K562 (cell line): Measurements from ENCODE around the gene OSM. TPM values are rescaled to one million over a fixed set of nuclear protein-coding genes. Genes with fewer than 3 reads are reported as not detected.

Source experiments
- ATAC-seq: fragments of 200-7000 bp; cut with Tn5 transposase; 3 replicates; pipeline ENCODE4 v1.9.1; 2020; ENCODE audit warnings: moderate library complexity
- BruUV-seq: library from RNA; stranded (reverse); fragments of 400-500 nt; replicated peaks from 2 replicates; lab custom pipeline; 2021; lab: Mats Ljungman, UMichigan
- CTCF ChIA-PET: fragments of 300-600 bp; formaldehyde crosslinking; extraction: SDS; loops from one replicate; lab custom pipeline; 2021; ENCODE audit warnings: low intra/inter-chr PET ratio; lab: Yijun Ruan, JAX
- POLR2A ChIA-PET: fragments of 300-600, 350-650 bp; sonication (Branson Sonifier 250); formaldehyde crosslinking; extraction: SDS; loops from one replicate; lab custom pipeline; 2021; ENCODE audit warnings: antibody characterized with exemption, inconsistent platforms; lab: Yijun Ruan, JAX
- DNase-seq, 4 experiments: peaks; one replicate each; pipeline versions ENCODE4 v3.0.0 to v3.0.0-alpha.2; 2011 to 2018; ENCODE audit warnings: low spot score in 3 of 4, mixed read lengths in 3 of 4; ENCODE audit errors: extremely low read depth in 1 of 4
- FAIRE-seq: peaks from 2 replicates; lab custom pipeline; 2011; peaks lifted over from hg19 to GRCh38; lab: Jason Lieb, UNC
- H2AFZ ChIP-seq: 2 replicates; pipeline ENCODE4 v1.6.0; 2011; ENCODE audit warnings: low read depth, low read length, control low read depth, inconsistent platforms
- H3K27ac ChIP-seq: fragments of 200-600 bp; 3 replicates; pipeline ENCODE4 v1.8.0; 2011; ENCODE audit warnings: low read depth, mild to moderate bottlenecking, control low read depth, inconsistent platforms, low read length, moderate library complexity, mixed read lengths; ENCODE audit errors: extremely low read depth
- H3K27me3 ChIP-seq, 2 experiments: fragments of 300-600 bp in 1 of 2; 2 replicates in 1 of 2; 3 replicates in 1 of 2; pipeline versions ENCODE4 v1.6.0 to v1.8.0; 2011; ENCODE audit warnings: inconsistent platforms in 2 of 2, low read length in 2 of 2, mild to moderate bottlenecking in 1 of 2, mixed read lengths in 1 of 2, moderate library complexity in 1 of 2; ENCODE audit not compliant: control insufficient read depth in 2 of 2, insufficient read depth in 2 of 2
- H3K36me3 ChIP-seq: fragments of 300-600 bp; 3 replicates; pipeline ENCODE4 v1.8.0; 2011; ENCODE audit warnings: mild to moderate bottlenecking, low read length, inconsistent platforms; ENCODE audit not compliant: control insufficient read depth, insufficient read depth
- H3K4me1 ChIP-seq, 2 experiments: fragments of 200-600 bp in 1 of 2; replicated peaks in 1 of 2; 2 replicates in 1 of 2; 3 replicates in 1 of 2; pipeline versions ENCODE4 v1.5.1 to v1.8.0; 2011; ENCODE audit warnings: inconsistent platforms in 2 of 2, low read length in 2 of 2, mild to moderate bottlenecking in 1 of 2, mixed read lengths in 1 of 2, moderate library complexity in 1 of 2; ENCODE audit not compliant: control insufficient read depth in 2 of 2, insufficient read depth in 2 of 2
- H3K4me2 ChIP-seq: 2 replicates; pipeline ENCODE4 v1.6.1; 2011; ENCODE audit warnings: low read length, control low read depth, inconsistent platforms, mixed read lengths; ENCODE audit not compliant: insufficient read depth
- H3K4me3 ChIP-seq: fragments of 200-600 bp; sonication (generic), shearing (Covaris generic); 2 replicates; pipeline ENCODE4 v1.5.1; 2016; ENCODE audit warnings: control low read depth, inconsistent platforms
- H3K79me2 ChIP-seq: fragments of 200-600 bp; 3 replicates; pipeline ENCODE4 v1.8.0; 2011; ENCODE audit warnings: low read length, inconsistent platforms; ENCODE audit not compliant: control insufficient read depth, insufficient read depth
- H3K9ac ChIP-seq, 2 experiments: 2 replicates each; pipeline versions ENCODE4 v1.6.0 to v1.6.1; 2011; ENCODE audit warnings: low read depth in 2 of 2, low read length in 2 of 2, control low read depth in 1 of 2, inconsistent platforms in 1 of 2, mild to moderate bottlenecking in 1 of 2, mixed read lengths in 1 of 2; ENCODE audit not compliant: insufficient read depth in 1 of 2
- H3K9me1 ChIP-seq: one replicate; pipeline ENCODE4 v1.6.0; 2011; ENCODE audit warnings: inconsistent platforms, mild to moderate bottlenecking, low read length, moderate library complexity; ENCODE audit not compliant: control insufficient read depth, insufficient read depth
- H3K9me3 ChIP-seq: replicated peaks from 2 replicates; pipeline ENCODE4 v1.5.1; 2011; ENCODE audit warnings: low read depth, low read length, inconsistent platforms; ENCODE audit not compliant: control insufficient read depth, insufficient read depth
- H4K20me1 ChIP-seq: replicated peaks from 2 replicates; pipeline ENCODE4 v1.6.1; 2011; ENCODE audit warnings: low read length, inconsistent platforms, mixed read lengths; ENCODE audit not compliant: control insufficient read depth, insufficient read depth
- ADNP ChIP-seq: fragments of 200-800 bp; sonication (Bioruptor generic); IDR thresholded peaks from 2 replicates; pipeline ENCODE4 v1.6.1; 2016; ENCODE audit warnings: missing genetic modification characterization, missing compliant biosample characterization
- BCOR ChIP-seq: fragments of 450-650 bp; IDR thresholded peaks from 2 replicates; pipeline ENCODE4 v1.6.1; 2016
- NONO ChIP-seq, 2 experiments: fragments of 200-400 bp in 1 of 2; fragments of 450-650 bp in 1 of 2; formaldehyde crosslinking in 1 of 2; IDR thresholded peaks; 2 replicates each; pipeline ENCODE4 v1.6.1; 2017; ENCODE audit warnings: low read depth in 2 of 2, mild to moderate bottlenecking in 2 of 2, moderate library complexity in 2 of 2, low read length in 1 of 2
- WGBS: fragments of 100-300 bp; shearing (Covaris generic); methylation state at CpG from one replicate; pipeline ENCODE4 v1.1.6; 2016; ENCODE audit warnings: low coverage, mixed read lengths; ENCODE audit not compliant: insufficient coverage; ENCODE audit errors: missing lambda C conversion rate; 5-methylcytosine and 5-hydroxymethylcytosine counted together
- in situ Hi-C: fragments of 300-500 bp; cut with MboI; formaldehyde crosslinking; loops from 4 replicates; pipeline ENCODE4 v1.15.0; 2018; ENCODE audit warnings: inconsistent platforms, mixed read lengths
- intact Hi-C: fragments of 100-400 bp; cut with micrococcal nuclease; formaldehyde crosslinking; loops from 2 replicates; pipeline ENCODE4 v1.14.2; 2022
- polyA plus RNA-seq, 8 experiments: library from polyadenylated mRNA; depleted of rRNA in 4 of 8; stranded (reverse) in 5 of 8; unstranded in 3 of 8; fragments of >200 nt; fragmentation: Nextera tagmentation in 2 of 8; fragmentation: Illumina TruSeq in 1 of 8; extraction: Ambion mirVana in 2 of 8; extraction: Trizol in 1 of 8; gene quantifications; 2 replicates each; pipeline versions ENCODE4 v1.2.1 to v1.2.3, GENCODE V29; 2011 to 2014; ENCODE audit warnings: inconsistent platforms in 1 of 8, missing spikeins in 1 of 8
- total RNA-seq, 7 experiments: library from RNA; depleted of rRNA in 6 of 7; stranded (reverse); fragments of >200 nt in 6 of 7; fragmentation: Illumina TruSeq in 2 of 7; extraction: Trizol in 2 of 7; gene quantifications; 2 replicates each; pipeline versions ENCODE4 v1.2.1 to v1.2.3, GENCODE V29; 2011 to 2021; ENCODE audit warnings: low replicate concordance in 1 of 7

The OSM gene
- total and polyA plus RNA-seq, 9 of the 15 experiments (the other 6 are each of a cell fraction or from before 2014, with no cell fraction given): 0.22 TPM; not detected in 8

- 0 out of 2 replicates have a peak, but pooled peaks cover 3% of the 10 kb centered on the region for H4K20me1 ChIP-seq
- no peaks in the 10 kb centered on the region for H3K9me3 ChIP-seq
- intact Hi-C loops: no loop called here
- in situ Hi-C loops: no loop called here
- no peaks in the 10 kb centered on the region for H3K9me1 ChIP-seq
- 27% methylated on average over 13 of the region's 26 CpGs for WGBS
- CTCF ChIA-PET: no interaction called here
- BruUV-seq: no TSS peak
- H3K27me3 ChIP-seq: peaks cover 0 to 46% of the 10 kb centered on the region in 2 experiments; a peak in 2 of 5 replicates
- no peak overlapping the region for H2AFZ ChIP-seq
- ATAC-seq (no peak), DNase-seq (no peak), FAIRE-seq (no peak)
- peaks cover 17 to 33% of the 10 kb centered on the region in 2 experiments; a peak in 4 of 5 replicates for H3K4me1 ChIP-seq
- TF ChIP-seq ADNP (tag) (peak; percentile 32; the same call in 1 of the 2 replicates), NONO (IDR thresholded peaks at IDR 0.05; ENCODE audit: low read depth in 2 of 2, low read length in 1 of 2) (no peak), BCOR (peak; percentile 55; the same call in 1 of the 2 replicates)
- H3K4me3 ChIP-seq: no peak overlapping the region
- no peak overlapping the region for H3K27ac ChIP-seq
- no peak overlapping the region for H3K4me2 ChIP-seq
- no peak overlapping the region for H3K9ac ChIP-seq
- H3K79me2 ChIP-seq: no peaks in the 10 kb centered on the region
- POLR2A ChIA-PET: interaction anchor here (1.5 kb wide), 1 partner anchor 32 kb away, joined by 4 read pairs; no protein-coding TSS in a partner anchor
- no peaks in the 10 kb centered on the region for H3K36me3 ChIP-seq
These were observed 45.3 kb downstream of the OSM start for GRCh38 chr22:30221121-30221992.
